NCI-H524 treated with DMSO at 0.1 percent for 48 hours (cell line): Measurements from ENCODE around the gene MCM10.
"Not testable (repeated sequence)": the region's sequence is repeated elsewhere in the genome, so short reads cannot be mapped to it uniquely, and the experiment has no call there.

Source experiments
- DNase-seq: peaks from one replicate; lab custom pipeline; 2025; lab: John Stamatoyannopoulos, UW

Gene MCM10

GRCh38 chr10:13160934-13161856, at the start of gene MCM10:
Gene MCM10, plus strand, starts transcription at chr10:13161558. Its CDS starts 2,645 bp downstream, at chr10:13164203.
- DNase-seq, result peak; percentile 50

DNA sequence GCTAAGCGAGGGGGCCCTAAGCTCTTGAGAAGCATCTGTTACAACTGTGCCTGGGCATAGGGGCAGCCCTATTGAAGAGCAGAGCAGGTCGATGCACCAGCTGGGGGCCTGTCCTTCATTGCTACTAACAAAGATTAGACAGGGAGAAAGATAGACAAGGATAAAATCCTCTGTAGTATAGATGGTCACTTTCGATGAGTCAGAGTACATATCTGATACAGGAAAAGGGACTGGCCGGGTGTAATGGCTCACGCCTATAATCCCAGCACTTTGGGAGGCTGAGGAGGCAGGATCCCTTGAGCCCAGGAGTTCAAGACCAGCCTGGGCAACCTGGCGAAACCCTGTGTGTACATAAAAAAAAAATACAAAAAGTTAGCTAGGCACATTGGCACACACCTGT, 47.8 kb upstream of the MCM10 start:
- peak; percentile 23 for DNase-seq

GRCh38 chr10:13115832-13116803, 45.2 kb upstream of the MCM10 start:
- no peak for DNase-seq

- DNase-seq, result no peak
Measured at GRCh38 chr10:13117841-13118783, 43.2 kb upstream of the MCM10 start.

GRCh38 chr10:13118784-13119410, 42.5 kb upstream of the MCM10 start:
- no peak for DNase-seq

DNA sequence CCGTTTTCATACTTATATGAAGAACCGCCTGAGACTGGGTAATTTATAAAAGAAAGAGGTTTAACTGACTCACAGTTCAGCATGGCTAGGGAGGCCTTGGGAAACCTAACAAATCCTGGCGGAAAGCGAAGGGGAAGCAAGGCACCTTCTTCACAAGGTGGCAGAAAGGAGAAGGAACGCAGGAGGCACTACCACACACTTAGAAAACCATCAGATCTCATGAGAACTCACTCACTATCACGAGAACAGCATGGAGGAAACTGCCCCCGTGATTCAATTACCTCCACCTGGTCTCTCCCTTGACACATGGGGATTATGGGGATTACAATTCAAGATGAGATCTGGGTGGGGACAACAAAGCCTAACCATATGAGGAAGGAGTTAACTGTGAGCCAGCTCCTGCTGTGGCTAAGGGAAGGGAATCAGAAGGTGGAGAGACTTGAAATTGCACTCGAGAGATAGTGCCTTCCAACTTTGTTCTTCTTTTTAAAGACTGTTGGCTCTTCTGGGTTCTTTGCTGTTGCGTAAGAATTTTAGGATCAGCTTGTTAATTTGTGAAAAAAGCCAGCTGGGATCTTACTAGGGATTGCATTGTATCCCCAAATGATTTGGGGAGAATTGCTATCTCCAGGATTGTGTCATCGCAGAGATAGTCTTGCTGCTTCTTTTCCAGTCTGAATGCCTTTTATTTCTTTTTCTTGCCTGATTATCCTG, 40.4 kb upstream of the MCM10 start:
- DNase-seq, result no peak

- no peak for DNase-seq
Measured at GRCh38 chr10:13121500-13121854, 39.9 kb upstream of the MCM10 start.

GRCh38 chr10:13136651-13137050, 24.7 kb upstream of the MCM10 start:
- DNase-seq, result no peak

DNA sequence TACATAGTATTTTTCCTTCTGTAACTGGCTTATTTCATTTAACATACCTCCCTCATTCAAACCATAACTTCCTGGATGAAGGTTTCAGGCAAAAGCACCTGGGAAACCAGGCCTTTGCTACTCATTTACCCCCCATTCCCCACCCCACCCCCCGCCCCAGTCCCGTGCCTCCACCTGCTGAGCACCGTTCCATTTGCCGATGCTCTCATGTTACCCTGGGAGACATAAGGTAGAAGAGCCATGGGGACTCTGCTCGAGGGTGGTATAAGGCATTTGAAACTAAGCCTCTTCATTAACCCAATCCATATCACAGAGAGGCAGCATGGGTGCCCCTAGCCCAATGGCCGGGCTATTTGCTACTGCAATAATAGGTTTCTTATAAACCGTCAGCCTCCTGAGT, 22.2 kb upstream of the MCM10 start:
- DNase-seq, result no peak

GRCh38 chr10:13139676-13140075, 21.7 kb upstream of the MCM10 start:
- DNase-seq, result no peak

DNA sequence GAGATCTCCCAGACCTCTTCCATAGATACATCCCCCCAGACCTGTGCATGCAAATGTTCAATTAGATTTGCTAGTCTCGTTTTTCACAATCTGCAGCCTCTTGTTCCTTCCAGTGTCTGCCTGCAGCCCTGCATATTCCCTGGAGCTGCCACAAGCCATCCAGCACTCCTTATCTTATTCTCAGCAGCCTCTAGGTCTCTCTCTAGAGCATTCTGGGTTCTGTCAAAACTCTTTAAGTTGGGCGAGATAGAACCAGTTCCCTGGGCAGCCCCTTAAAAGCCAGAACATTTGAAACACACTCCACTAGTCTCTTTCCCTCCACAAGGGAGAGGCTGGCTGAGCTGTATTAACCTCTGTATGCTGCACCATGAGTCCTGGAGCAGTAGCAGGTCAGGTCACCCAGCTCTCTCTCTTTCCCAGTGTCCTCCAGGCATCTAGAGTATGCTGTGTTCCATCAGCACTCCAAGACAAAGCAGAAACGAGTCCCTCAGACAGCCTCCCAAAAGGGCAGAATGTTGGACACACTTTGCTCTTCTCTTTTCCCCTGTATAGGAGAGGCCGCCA, 20.6 kb upstream of the MCM10 start:
- no peak for DNase-seq

- DNase-seq, result no peak
Measured at GRCh38 chr10:13143766-13144165, 17.6 kb upstream of the MCM10 start.

DNA sequence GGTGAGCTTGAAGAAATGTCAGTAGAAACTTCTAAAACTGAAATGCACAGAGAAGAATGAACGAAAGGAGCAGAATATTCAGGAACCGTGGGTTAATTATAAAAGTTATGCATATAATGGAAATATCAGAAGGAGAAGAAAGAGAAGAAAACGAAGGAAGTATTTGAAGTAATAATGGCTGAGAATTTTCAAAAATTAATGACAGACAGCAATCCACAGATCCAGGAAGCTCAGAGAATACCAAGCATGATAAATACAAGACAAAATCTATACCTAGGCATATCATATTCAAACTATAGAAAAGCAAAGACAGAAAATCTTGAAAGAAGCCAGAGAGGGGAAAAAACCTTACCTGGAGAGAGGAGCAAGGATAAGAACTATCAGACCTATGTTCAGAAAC, 16.5 kb upstream of the MCM10 start:
- DNase-seq, result no peak

DNA sequence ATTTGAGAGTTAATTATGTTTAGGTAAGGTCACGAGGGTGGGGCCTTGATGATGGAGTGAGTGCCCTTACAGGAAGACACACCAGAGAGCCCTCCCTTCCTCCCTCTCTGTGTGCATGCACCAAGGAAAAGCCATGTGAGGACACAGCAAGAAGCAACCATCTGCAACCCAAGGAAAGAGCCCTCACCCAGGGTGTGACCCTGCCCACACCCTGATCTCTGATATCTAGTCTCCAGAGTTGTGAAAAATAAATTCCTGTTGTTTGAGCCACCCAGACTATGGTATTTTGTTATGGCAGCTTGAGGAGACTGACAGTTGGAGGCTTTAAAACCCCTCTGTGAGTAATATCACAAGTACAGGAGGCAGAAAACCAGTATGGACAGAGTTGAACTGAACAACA, 15.0 kb upstream of the MCM10 start:
- DNase-seq, result no peak

DNA sequence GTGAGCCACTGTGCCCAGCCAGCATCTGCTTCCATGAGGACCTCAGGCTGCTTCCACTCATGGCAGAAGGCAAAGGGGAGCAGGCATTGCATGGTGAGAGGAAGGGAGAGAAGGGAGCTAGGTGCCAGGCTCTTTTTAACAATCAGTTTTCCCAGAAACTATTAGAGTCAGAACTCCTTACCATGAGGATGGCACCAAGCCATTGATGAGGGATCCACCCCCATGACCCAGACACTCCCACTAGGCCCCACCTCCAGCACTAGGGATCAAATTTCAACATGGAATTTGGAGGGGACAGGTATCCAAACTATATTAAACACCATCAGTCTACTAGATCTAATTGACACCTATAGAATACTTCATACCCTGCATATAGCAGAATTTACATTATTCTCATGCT, 14.2 kb upstream of the MCM10 start:
- DNase-seq, result no peak

- no peak for DNase-seq
Measured at GRCh38 chr10:13152296-13152695, 9.1 kb upstream of the MCM10 start.

- not testable (repeated sequence) for DNase-seq
Measured at GRCh38 chr10:13155860-13156259, 5.5 kb upstream of the MCM10 start.

DNA sequence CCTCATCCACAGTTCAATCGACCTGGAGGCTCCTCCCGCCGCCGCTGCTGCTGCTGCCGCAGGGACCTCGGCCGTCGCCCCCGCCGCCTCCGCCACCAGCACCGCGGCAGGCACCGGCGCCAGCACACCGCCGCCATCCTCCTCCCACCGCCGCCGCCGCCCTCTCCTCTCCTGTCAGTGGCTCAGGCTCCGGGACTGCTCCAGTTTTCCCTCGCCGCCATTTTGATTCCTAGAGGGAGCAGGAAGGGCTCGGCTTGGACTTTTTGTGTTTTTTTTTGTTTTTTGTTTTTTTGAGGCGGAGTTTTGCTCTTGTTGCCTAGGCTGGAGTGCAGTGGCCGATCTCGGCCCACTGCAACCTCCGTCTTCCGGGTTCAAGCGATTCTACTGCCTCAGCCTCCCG, 3.0 kb upstream of the MCM10 start:
- no peak for DNase-seq

GRCh38 chr10:13161857-13162271, 506 bp downstream of the MCM10 start:
- DNase-seq, result no peak

DNA sequence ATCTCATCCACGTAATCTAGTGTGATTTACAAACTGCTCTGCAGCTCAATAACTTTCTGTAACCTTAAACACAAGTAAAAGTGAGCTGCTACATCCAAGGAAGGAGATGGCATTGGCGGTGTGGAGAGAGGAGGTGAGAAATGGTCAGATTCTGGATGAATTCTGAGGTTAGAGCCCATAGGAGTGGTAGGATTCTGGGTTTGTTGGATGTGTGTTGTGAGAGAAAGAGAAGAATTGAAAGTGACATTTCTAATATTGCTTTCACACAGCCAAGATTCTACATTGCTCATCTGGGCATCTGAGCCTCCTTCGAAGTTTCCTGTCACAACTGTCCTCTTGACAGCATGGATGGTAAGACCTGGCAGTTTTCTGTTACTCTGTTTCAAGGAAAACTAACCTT, 2.5 kb downstream of the MCM10 start:
- no peak for DNase-seq
